ENCODE data around the gene CAMTA1.

Gene CAMTA1

GRCh38 chr1:7435276-7436055, 650.2 kb downstream of the CAMTA1 start:
- no peak for DNase-seq (ENCODE audit: low read depth)

GRCh38 chr1:7436056-7437005, 651.1 kb downstream of the CAMTA1 start:
- DNase-seq (ENCODE audit: low read depth): no peak

- no peak for DNase-seq (ENCODE audit: low read depth)
These were observed 651.8 kb downstream of the CAMTA1 start for GRCh38 chr1:7437036-7437435.

- DNase-seq (ENCODE audit: low read depth): no peak
These were observed 652.5 kb downstream of the CAMTA1 start for GRCh38 chr1:7437608-7438395.

- DNase-seq (ENCODE audit: low read depth): no peak
These were observed 653.1 kb downstream of the CAMTA1 start for GRCh38 chr1:7438396-7438785.

GRCh38 chr1:7438921-7439655, 653.8 kb downstream of the CAMTA1 start:
- no peak for DNase-seq (ENCODE audit: low read depth)

- DNase-seq (ENCODE audit: low read depth): no peak
These were observed 654.9 kb downstream of the CAMTA1 start for GRCh38 chr1:7440154-7440553.

GRCh38 chr1:7441143-7441841, 656.0 kb downstream of the CAMTA1 start:
- no peak for DNase-seq (ENCODE audit: low read depth)

GRCh38 chr1:7442036-7442435, 656.8 kb downstream of the CAMTA1 start:
- DNase-seq (ENCODE audit: low read depth): no peak

- DNase-seq (ENCODE audit: low read depth): no peak
These were observed 657.7 kb downstream of the CAMTA1 start for GRCh38 chr1:7442918-7443317.

GRCh38 chr1:7444363-7444762, 659.1 kb downstream of the CAMTA1 start:
- no peak for DNase-seq (ENCODE audit: low read depth)

GRCh38 chr1:7447093-7447492, 661.8 kb downstream of the CAMTA1 start:
- no peak for DNase-seq (ENCODE audit: low read depth)

GRCh38 chr1:7447736-7448135, 662.5 kb downstream of the CAMTA1 start:
- no peak for DNase-seq (ENCODE audit: low read depth)

GRCh38 chr1:7448986-7449385, 663.7 kb downstream of the CAMTA1 start:
- no peak for DNase-seq (ENCODE audit: low read depth)

- no peak for DNase-seq (ENCODE audit: low read depth)
These were observed 664.5 kb downstream of the CAMTA1 start for GRCh38 chr1:7449750-7450149.

- no peak for DNase-seq (ENCODE audit: low read depth)
These were observed 665.6 kb downstream of the CAMTA1 start for GRCh38 chr1:7450838-7451237.

GRCh38 chr1:7453038-7453437, 667.8 kb downstream of the CAMTA1 start:
- no peak for DNase-seq (ENCODE audit: low read depth)

GRCh38 chr1:7454052-7454815, 669.0 kb downstream of the CAMTA1 start:
- no peak for DNase-seq (ENCODE audit: low read depth)

- no peak for DNase-seq (ENCODE audit: low read depth)
These were observed 669.9 kb downstream of the CAMTA1 start for GRCh38 chr1:7454895-7455784.
